Kidney (tissue), 14 donors: ENCODE results near the gene YOD1. TPM values are rescaled to one million over a fixed set of nuclear protein-coding genes. Genes with fewer than 3 reads are reported as not detected.

Source experiments
- DNase-seq, 5 donors: peaks; one replicate each; pipeline ENCODE4 v3.0.0-alpha.2; 2013 to 2020
- FAIRE-seq: peaks from 2 replicates; lab custom pipeline; 2012; peaks lifted over from hg19 to GRCh38; lab: Jason Lieb, UNC
- H3K27ac ChIP-seq, 2 donors: one replicate each; pipeline ENCODE4 v1.7.0; 2013; ENCODE audit warnings: low read depth in 2 of 2, low read length in 2 of 2, inconsistent platforms in 1 of 2
- H3K27me3 ChIP-seq: one replicate; pipeline ENCODE4 v1.7.1; 2013; ENCODE audit warnings: low read length, inconsistent platforms; ENCODE audit not compliant: control insufficient read depth, insufficient read depth
- H3K36me3 ChIP-seq, 3 donors: one replicate each; pipeline versions ENCODE4 v1.7.0 to v1.7.1; 2013; ENCODE audit warnings: low read length in 3 of 3, control low read depth in 1 of 3, inconsistent platforms in 1 of 3; ENCODE audit not compliant: insufficient read depth in 3 of 3, control insufficient read depth in 2 of 3
- H3K4me1 ChIP-seq, 3 donors: one replicate each; pipeline versions ENCODE4 v1.7.0 to v1.7.1; 2013; ENCODE audit warnings: low read length in 3 of 3, inconsistent platforms in 1 of 3, low read depth in 1 of 3; ENCODE audit not compliant: control insufficient read depth in 2 of 3, insufficient read depth in 2 of 3
- H3K4me3 ChIP-seq, 3 donors: one replicate each; pipeline versions ENCODE4 v1.7.0 to v1.8.1; 2013; ENCODE audit warnings: low read length in 3 of 3, control low read depth in 1 of 3, inconsistent platforms in 1 of 3
- H3K9ac ChIP-seq, 3 donors: one replicate each; pipeline versions ENCODE4 v1.7.0 to v1.7.1; 2013; ENCODE audit warnings: low read length in 3 of 3, control low read depth in 1 of 3, inconsistent platforms in 1 of 3
- H3K9me3 ChIP-seq, 3 donors: one replicate each; pipeline versions ENCODE4 v1.7.0 to v1.7.1; 2013; ENCODE audit warnings: low read length in 3 of 3, control low read depth in 1 of 3, inconsistent platforms in 1 of 3; ENCODE audit not compliant: control insufficient read depth in 2 of 3, insufficient read depth in 1 of 3
- CTCF ChIP-seq: IDR thresholded peaks from 3 replicates; pipeline ENCODE4 v1.5.1; 2012; ENCODE audit warnings: mild to moderate bottlenecking, moderate library complexity, borderline replicate concordance; ENCODE audit not compliant: insufficient read depth; ENCODE audit errors: extremely low read depth
- intact Hi-C: fragments of 100-400 bp; cut with DNase I; formaldehyde crosslinking; loops from one replicate; pipeline ENCODE4 v1.11.1; 2022
- polyA plus RNA-seq: library from polyadenylated mRNA; stranded (reverse); fragments of 350-450 nt; fragmentation: Illumina TruSeq; extraction: RNeasy Lipid Tissue Mini Kit (QIAGEN cat#74804); gene quantifications from one replicate; pipeline ENCODE4 v1.2.3, GENCODE V29; 2014; ENCODE audit warnings: low read depth, low replicate concordance; ENCODE audit not compliant: insufficient read depth
- total RNA-seq: library from RNA; stranded (reverse); fragmentation: NEBNext Ultra II Directional; extraction: Animal tissue kit (Norgen Biotek cat#: 25700); gene quantifications from one replicate; pipeline ENCODE4 v1.2.1, GENCODE V29; 2021
- donor health status: control.
- donor health status: control.
- donor health status: control.
- donor health status: control.
- donor health status: control.
- donor health status: DM: yes; HTN: yes; CAD: no.
- donor health status: Normal renal cell carcinoma (clear cell type).

Gene YOD1
- total and polyA plus RNA-seq, 2 donors from 2014 or later = 2.7 to 6.2 TPM

DNA sequence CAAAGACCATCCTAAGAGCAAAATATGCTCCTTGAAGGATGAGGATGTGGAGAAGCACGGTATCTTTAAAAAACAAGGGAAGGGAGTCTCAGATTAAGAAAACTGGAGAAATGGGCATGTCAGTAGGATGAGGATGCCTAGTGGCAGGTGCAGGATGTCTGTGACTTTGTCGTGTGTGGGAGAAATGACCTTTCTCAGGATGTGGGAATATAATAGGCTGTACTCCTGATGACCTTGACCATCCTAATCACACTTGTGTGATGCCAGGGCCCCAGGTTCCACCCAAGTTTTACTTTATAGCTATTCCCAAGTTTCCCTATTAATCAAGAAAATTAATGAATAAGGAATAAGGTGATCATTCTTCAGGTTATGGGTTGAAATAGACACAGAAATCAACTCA lies 31.3 kb downstream of the YOD1 start:
- Histone ChIP-seq H3K27me3 (no peaks in the 10 kb centered on the region), H3K4me1 (peaks cover 0 to 20% (median 12%) of the 10 kb centered on the region in 3 donors), H3K4me3 (no peak overlapping the region), H3K27ac (no peak overlapping the region), H3K36me3 (peaks cover 0 to 5% (median 0%) of the 10 kb centered on the region in 3 donors), H3K9me3 (no peaks in the 10 kb centered on the region), H3K9ac (no peak overlapping the region)
- intact Hi-C loops = no loop called here
- FAIRE-seq (no peak), DNase-seq (no peak)
- TF ChIP-seq CTCF = no peak

- intact Hi-C loops = no loop called here
- no peak for DNase-seq
- no peaks in the 10 kb centered on the region for H3K9me3 ChIP-seq
- no peak for FAIRE-seq
- no peak overlapping the region for H3K4me3 ChIP-seq
- no peak overlapping the region for H3K27ac ChIP-seq
- H3K4me1 ChIP-seq = peaks cover 0 to 15% (median 7%) of the 10 kb centered on the region in 3 donors
- TF ChIP-seq CTCF = no peak
- H3K9ac ChIP-seq = no peak overlapping the region
- peaks cover 0 to 5% (median 0%) of the 10 kb centered on the region in 3 donors for H3K36me3 ChIP-seq
- H3K27me3 ChIP-seq = no peaks in the 10 kb centered on the region
These were observed 31.8 kb downstream of the YOD1 start for GRCh38 chr1:207019161-207019560.

- FAIRE-seq = no peak
- H3K27me3 ChIP-seq = no peaks in the 10 kb centered on the region
- peaks cover 0 to 11% (median 2%) of the 10 kb centered on the region in 3 donors for H3K4me1 ChIP-seq
- H3K4me3 ChIP-seq = no peak overlapping the region
- DNase-seq = no peak
- H3K9ac ChIP-seq = no peak overlapping the region
- H3K27ac ChIP-seq = no peak overlapping the region
- no peaks in the 10 kb centered on the region for H3K9me3 ChIP-seq
- H3K36me3 ChIP-seq = peaks cover 0 to 5% (median 0%) of the 10 kb centered on the region in 3 donors
- no peak for TF ChIP-seq CTCF
- intact Hi-C loops = no loop called here
These were observed 32.3 kb downstream of the YOD1 start for GRCh38 chr1:207018707-207019106.
